PC-3 (cell line): ENCODE data around the gene NIPAL3.

Experiments used
- EZH2 ChIP-seq: fragments of 300-600 bp; sonication (generic); IDR thresholded peaks from one replicate; pipeline ENCODE4 v1.6.1; 2017; ENCODE audit warnings: antibody characterized with exemption, mild to moderate bottlenecking, low read length; ENCODE audit not compliant: unreplicated experiment
- EZH2phosphoT487 ChIP-seq: fragments of 300-600 bp; sonication (generic); IDR thresholded peaks from 2 replicates; pipeline ENCODE4 v1.6.1; 2018; ENCODE audit warnings: mild to moderate bottlenecking, antibody characterized with exemption, low read length, borderline replicate concordance
- TF ChIP-seq, protein P1 (sequence below): fragments of 300-600 bp; sonication (generic); conservative IDR thresholded peaks from 2 replicates; pipeline ENCODE4 v1.5.1; 2017; ENCODE audit warnings: antibody characterized with exemption, low read depth, mild to moderate bottlenecking, low read length

DNA sequence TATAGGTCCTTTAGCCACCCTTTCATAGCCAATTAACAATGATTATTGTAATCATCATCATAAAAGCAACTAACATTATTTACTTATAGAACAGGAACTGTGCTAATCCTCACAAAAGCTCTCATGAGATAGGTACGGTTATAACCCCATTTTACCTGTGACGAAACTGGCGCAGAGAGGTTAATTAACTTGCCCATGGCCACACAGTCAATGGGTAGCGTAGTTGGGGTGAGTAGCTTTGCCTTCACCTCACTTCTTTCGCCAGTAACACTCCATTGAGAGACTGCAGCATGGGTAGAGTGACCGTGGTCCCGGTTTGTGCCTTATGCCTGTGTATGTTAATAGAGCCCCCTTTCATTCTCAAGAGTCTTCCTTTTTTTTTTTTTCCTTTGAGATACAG, 10.3 kb downstream of the NIPAL3 start:
- TF ChIP-seq, protein P1, sequence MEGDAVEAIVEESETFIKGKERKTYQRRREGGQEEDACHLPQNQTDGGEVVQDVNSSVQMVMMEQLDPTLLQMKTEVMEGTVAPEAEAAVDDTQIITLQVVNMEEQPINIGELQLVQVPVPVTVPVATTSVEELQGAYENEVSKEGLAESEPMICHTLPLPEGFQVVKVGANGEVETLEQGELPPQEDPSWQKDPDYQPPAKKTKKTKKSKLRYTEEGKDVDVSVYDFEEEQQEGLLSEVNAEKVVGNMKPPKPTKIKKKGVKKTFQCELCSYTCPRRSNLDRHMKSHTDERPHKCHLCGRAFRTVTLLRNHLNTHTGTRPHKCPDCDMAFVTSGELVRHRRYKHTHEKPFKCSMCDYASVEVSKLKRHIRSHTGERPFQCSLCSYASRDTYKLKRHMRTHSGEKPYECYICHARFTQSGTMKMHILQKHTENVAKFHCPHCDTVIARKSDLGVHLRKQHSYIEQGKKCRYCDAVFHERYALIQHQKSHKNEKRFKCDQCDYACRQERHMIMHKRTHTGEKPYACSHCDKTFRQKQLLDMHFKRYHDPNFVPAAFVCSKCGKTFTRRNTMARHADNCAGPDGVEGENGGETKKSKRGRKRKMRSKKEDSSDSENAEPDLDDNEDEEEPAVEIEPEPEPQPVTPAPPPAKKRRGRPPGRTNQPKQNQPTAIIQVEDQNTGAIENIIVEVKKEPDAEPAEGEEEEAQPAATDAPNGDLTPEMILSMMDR: no peak
- no peak for TF ChIP-seq EZH2
- TF ChIP-seq EZH2phosphoT487: no peak
